Activated naive CD4-positive, alpha-beta T cell treated with anti-CD3 and anti-CD28 coated beads, Interleukin-2, amount 50 U/mL, for 72 hours (primary cell): ENCODE results near the gene PDE4D. TPM values are rescaled to one million over a fixed set of nuclear protein-coding genes. Genes with fewer than 3 reads are reported as not detected.
"Not testable (repeated sequence)": the region's sequence is repeated elsewhere in the genome, so short reads cannot be mapped to it uniquely, and the experiment has no call there.

ENCODE experiments used
- ATAC-seq, 2 donors: fragments of 150-1000 bp; cut with Tn5 transposase; 2 replicates each; pipeline ENCODE4 v1.10.0; 2021; ENCODE audit warnings: mild to moderate bottlenecking in 2 of 2, moderate library complexity in 2 of 2
- DNase-seq, 2 donors: peaks; one replicate each; pipeline ENCODE4 v3.0.0; 2021 to 2022; ENCODE audit warnings: low spot score in 2 of 2
- H3K27ac Mint-ChIP-seq, 2 donors: one replicate each; pipeline ENCODE4 v1.8.0; 2022; ENCODE audit warnings: mild to moderate bottlenecking in 2 of 2, mixed read lengths in 2 of 2
- H3K36me3 Mint-ChIP-seq, 2 donors: one replicate each; pipeline ENCODE4 v1.8.0; 2022; ENCODE audit warnings: mixed read lengths in 2 of 2
- H3K9me3 Mint-ChIP-seq, 2 donors: one replicate each; pipeline ENCODE4 v1.8.0; 2022; ENCODE audit warnings: mixed read lengths in 2 of 2
- total RNA-seq, 2 donors: library from RNA; stranded (reverse); gene quantifications; one replicate each; pipeline ENCODE4 v1.2.3, GENCODE V29; 2022

The PDE4D gene
- total RNA-seq, 2 donors from 2014 or later: 31.1 to 86.7 TPM

GRCh38 chr5:59473611-59474010 is 419.9 kb downstream of the PDE4D start:
- H3K36me3 Mint-ChIP-seq: no peaks in the 10 kb centered on the region
- H3K27ac Mint-ChIP-seq: no peak overlapping the region
- no peaks in the 10 kb centered on the region for H3K9me3 Mint-ChIP-seq
- no peak for ATAC-seq
- no peak for DNase-seq

DNA sequence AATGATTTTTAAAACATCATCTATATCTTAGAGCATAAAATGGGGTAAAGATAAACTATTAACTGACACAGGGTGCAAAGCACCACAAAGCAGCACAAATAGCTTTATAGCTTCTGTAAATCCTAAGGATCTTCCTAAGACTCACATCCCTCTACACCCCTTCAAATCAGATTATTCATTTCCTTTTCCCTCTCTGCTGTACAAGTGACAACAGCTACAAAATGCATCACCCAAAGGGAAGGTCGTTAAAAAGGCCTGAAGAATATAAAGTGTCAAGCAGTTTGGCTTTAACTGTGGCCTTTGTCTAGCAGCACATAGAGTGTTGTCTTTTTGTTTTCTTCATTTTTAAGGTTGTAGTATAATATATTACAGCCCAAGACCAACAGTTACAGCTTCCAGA is 422.1 kb downstream of the PDE4D start:
- no peak for ATAC-seq
- H3K9me3 Mint-ChIP-seq: no peaks in the 10 kb centered on the region
- no peaks in the 10 kb centered on the region for H3K36me3 Mint-ChIP-seq
- H3K27ac Mint-ChIP-seq: no peak overlapping the region
- no peak for DNase-seq

DNA sequence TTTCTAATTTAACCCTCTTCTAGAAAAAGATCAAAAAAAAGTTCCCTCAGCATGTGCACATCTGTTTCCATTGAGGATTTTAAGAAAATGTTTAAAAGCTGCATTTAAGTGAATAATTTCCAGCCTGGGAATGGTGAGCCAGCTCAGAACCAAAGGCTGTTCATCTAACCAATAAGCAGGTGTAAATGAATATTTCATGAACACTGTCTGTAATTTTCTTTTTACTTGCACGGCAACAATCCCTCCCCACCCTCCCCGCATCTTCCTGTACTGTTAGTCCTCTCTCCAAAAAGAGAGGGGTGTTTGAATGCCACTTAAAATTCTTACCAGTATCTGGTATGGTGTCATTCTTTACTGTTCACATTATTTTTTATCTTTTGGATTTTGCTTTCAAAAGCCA is 425.6 kb downstream of the PDE4D start:
- H3K27ac Mint-ChIP-seq: no peak overlapping the region
- no peaks in the 10 kb centered on the region for H3K9me3 Mint-ChIP-seq
- ATAC-seq: no peak
- no peaks in the 10 kb centered on the region for H3K36me3 Mint-ChIP-seq
- no peak for DNase-seq

- DNase-seq: no peak
- Mint-ChIP-seq H3K27ac (no peak overlapping the region), H3K9me3 (no peaks in the 10 kb centered on the region), H3K36me3 (no peaks in the 10 kb centered on the region)
- ATAC-seq: no peak
These were observed 427.3 kb downstream of the PDE4D start for GRCh38 chr5:59466271-59466670.

- DNase-seq (no peak), ATAC-seq (no peak)
- H3K36me3 Mint-ChIP-seq: no peaks in the 10 kb centered on the region
- H3K27ac Mint-ChIP-seq: no peak overlapping the region
- H3K9me3 Mint-ChIP-seq: no peaks in the 10 kb centered on the region
These were observed 428.6 kb downstream of the PDE4D start for GRCh38 chr5:59464969-59465368.

- ATAC-seq, DNase-seq, H3K27ac Mint-ChIP-seq, H3K36me3 Mint-ChIP-seq, H3K9me3 Mint-ChIP-seq: not testable (repeated sequence)
These were observed 429.8 kb downstream of the PDE4D start for GRCh38 chr5:59463618-59464166.

GRCh38 chr5:59462956-59463355 is 430.6 kb downstream of the PDE4D start:
- ATAC-seq (no peak), DNase-seq (no peak)
- no peaks in the 10 kb centered on the region for H3K36me3 Mint-ChIP-seq
- no peak overlapping the region for H3K27ac Mint-ChIP-seq
- no peaks in the 10 kb centered on the region for H3K9me3 Mint-ChIP-seq

- DNase-seq (no peak), ATAC-seq (no peak)
- Mint-ChIP-seq H3K9me3 (peaks cover 0 to 11% of the 10 kb centered on the region in 2 donors), H3K36me3 (no peaks in the 10 kb centered on the region), H3K27ac (no peak overlapping the region)
These were observed 433.0 kb downstream of the PDE4D start for GRCh38 chr5:59460368-59461153.

DNA sequence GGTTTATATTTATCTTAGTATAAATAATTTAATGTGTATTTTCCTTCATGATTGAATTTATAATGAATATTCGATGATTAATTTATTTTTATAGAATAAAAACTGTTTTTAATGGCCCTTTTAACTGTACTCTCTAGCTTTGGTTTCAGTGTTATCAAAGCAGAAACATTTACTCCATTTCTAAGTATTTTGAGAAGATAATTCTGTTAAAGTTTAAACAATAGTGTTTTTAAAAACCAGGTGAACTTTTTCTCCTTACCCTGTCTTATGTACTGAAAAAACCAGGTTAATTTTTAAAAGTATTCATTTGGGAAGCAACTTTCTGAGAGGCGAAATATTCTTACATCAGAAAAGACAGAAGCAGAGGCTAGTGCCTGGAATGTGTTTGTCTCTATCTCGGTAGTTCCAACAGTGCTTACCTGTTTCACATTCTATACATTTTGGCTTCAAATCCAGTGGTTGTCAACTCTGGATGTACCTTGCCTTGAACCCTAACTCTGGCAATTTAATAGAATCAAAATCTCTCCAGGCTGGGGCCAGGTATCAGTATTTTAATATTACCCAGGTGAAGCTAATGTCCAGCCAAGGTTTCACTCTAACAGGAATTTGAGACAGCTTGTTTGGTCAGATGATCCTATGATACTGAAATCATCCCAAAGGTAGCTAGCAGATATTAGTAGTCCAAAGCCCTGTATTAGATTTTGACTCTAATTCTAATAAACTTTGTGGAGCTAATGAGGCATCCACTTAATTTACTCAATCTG is 434.4 kb downstream of the PDE4D start:
- DNase-seq (no peak), ATAC-seq (no peak)
- Mint-ChIP-seq H3K27ac (no peak overlapping the region), H3K9me3 (peaks cover 0 to 11% of the 10 kb centered on the region in 2 donors), H3K36me3 (no peaks in the 10 kb centered on the region)

GRCh38 chr5:59458321-59458720 is 435.2 kb downstream of the PDE4D start:
- no peak overlapping the region for H3K27ac Mint-ChIP-seq
- H3K36me3 Mint-ChIP-seq: no peaks in the 10 kb centered on the region
- DNase-seq: no peak
- no peak for ATAC-seq
- H3K9me3 Mint-ChIP-seq: peaks cover 0 to 11% of the 10 kb centered on the region in 2 donors

- Mint-ChIP-seq H3K36me3 (no peaks in the 10 kb centered on the region), H3K27ac (no peak overlapping the region), H3K9me3 (no peaks in the 10 kb centered on the region)
- ATAC-seq (no peak), DNase-seq (no peak)
These were observed 443.5 kb downstream of the PDE4D start for GRCh38 chr5:59449905-59450644.

DNA sequence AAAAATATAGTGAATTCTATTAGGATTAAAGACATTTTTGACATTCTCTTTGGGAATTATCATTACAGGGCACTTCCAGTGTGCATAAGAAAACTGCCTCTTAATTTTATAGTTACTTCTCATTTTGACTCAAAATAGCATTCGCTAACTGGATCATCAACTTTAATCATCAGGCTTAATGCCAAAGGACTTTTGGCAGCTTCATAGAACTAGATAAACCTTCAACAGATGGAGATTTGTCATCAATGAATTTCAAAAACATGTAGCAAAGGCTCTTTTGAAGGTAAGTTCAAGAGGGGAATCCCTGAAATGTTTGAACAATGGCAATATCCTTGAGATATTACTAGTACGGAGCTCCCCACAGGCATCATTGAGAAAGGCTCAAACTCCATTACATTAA is 447.2 kb downstream of the PDE4D start:
- no peaks in the 10 kb centered on the region for H3K36me3 Mint-ChIP-seq
- H3K27ac Mint-ChIP-seq: no peak overlapping the region
- DNase-seq (no peak), ATAC-seq (no peak)
- H3K9me3 Mint-ChIP-seq: no peaks in the 10 kb centered on the region

- ATAC-seq (no peak), DNase-seq (no peak)
- no peaks in the 10 kb centered on the region for H3K36me3 Mint-ChIP-seq
- no peaks in the 10 kb centered on the region for H3K9me3 Mint-ChIP-seq
- H3K27ac Mint-ChIP-seq: no peak overlapping the region
These were observed 447.8 kb downstream of the PDE4D start for GRCh38 chr5:59445741-59446140.

DNA sequence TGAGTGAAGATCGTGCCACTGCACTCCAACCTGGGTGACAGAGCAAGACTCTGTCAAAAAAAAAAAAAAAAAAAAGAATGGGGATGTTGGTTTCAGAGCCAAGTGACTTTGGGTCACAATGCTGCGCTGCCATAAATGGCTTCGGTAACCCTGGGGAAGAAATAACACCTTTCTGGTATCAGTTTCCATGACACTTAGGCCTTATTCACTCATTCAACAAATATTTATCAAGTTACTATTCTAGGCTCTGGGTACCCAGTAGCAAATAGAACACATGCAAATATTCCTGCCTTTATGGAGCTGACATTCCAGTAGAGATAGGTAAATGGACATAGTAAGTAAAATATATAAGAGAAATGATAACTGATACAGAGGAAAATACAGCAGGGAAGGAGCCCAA is 454.2 kb downstream of the PDE4D start:
- DNase-seq (no peak), ATAC-seq (no peak)
- H3K9me3 Mint-ChIP-seq: no peaks in the 10 kb centered on the region
- no peaks in the 10 kb centered on the region for H3K36me3 Mint-ChIP-seq
- no peak overlapping the region for H3K27ac Mint-ChIP-seq

DNA sequence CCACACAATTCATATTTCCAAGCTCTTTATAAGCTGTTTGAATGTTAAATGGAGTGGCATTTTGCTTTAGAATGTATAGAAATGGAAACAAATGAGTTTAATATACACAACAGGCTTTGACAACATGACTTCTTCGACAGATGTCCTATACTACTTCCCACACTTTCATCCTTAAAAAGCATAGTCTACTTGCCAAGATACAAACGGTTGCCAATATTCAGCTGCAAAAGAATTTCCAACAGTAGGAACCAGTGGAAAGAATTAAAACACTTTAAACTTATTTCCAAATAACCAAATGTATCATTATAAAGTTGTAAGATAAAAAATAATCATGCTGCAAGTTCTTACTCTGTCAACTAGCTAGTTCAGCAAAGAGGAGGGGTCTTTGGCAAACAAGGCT is 456.4 kb downstream of the PDE4D start:
- no peaks in the 10 kb centered on the region for H3K9me3 Mint-ChIP-seq
- ATAC-seq: no peak
- no peaks in the 10 kb centered on the region for H3K36me3 Mint-ChIP-seq
- H3K27ac Mint-ChIP-seq: peak overlapping the region in 1 of 2 donors; percentile 59
- no peak for DNase-seq

GRCh38 chr5:59436364-59437148 is 457.0 kb downstream of the PDE4D start:
- ATAC-seq (no peak), DNase-seq (no peak)
- H3K36me3 Mint-ChIP-seq: no peaks in the 10 kb centered on the region
- no peaks in the 10 kb centered on the region for H3K9me3 Mint-ChIP-seq
- H3K27ac Mint-ChIP-seq: no peak overlapping the region
